HepG2 (cell line): ENCODE measurements around the gene OCSTAMP. TPM values are rescaled to one million over a fixed set of nuclear protein-coding genes. Genes with fewer than 3 reads are reported as not detected.
A peak's percentile ranks its signal among the peaks of the same experiment; 100 is the strongest.

ENCODE experiments used
- BRD4 ChIP-seq: sonication (generic); formaldehyde crosslinking; IDR thresholded peaks from 2 replicates; pipeline ENCODE4 v1.4.0; 2020; ENCODE audit warnings: missing genetic modification reagents
- EEA1 ChIP-seq: sonication (generic); formaldehyde crosslinking; IDR thresholded peaks from 2 replicates; pipeline ENCODE4 v1.5.1; 2020; ENCODE audit warnings: mild to moderate bottlenecking, missing genetic modification reagents, borderline replicate concordance
- HIVEP1 ChIP-seq: sonication (generic); formaldehyde crosslinking; IDR thresholded peaks from 2 replicates; pipeline ENCODE4 v1.4.0; 2020; ENCODE audit warnings: mild to moderate bottlenecking, missing genetic modification reagents
- KDM2A ChIP-seq: sonication (generic); formaldehyde crosslinking; IDR thresholded peaks from 2 replicates; pipeline ENCODE4 v1.4.0; 2020; ENCODE audit warnings: low read depth, missing genetic modification reagents, borderline replicate concordance
- KDM3A ChIP-seq: IDR thresholded peaks from 2 replicates; pipeline ENCODE4 v1.6.1; 2018; ENCODE audit warnings: low read depth, missing compliant biosample characterization
- KLF11 ChIP-seq: IDR thresholded peaks from 2 replicates; pipeline ENCODE4 v1.6.1; 2016; ENCODE audit warnings: missing compliant biosample characterization
- KLF12 ChIP-seq: sonication (generic); formaldehyde crosslinking; IDR thresholded peaks from 2 replicates; pipeline ENCODE4 v1.4.0; 2020; ENCODE audit warnings: missing genetic modification reagents, borderline replicate concordance
- MAF1 ChIP-seq: sonication (generic); formaldehyde crosslinking; IDR thresholded peaks from 2 replicates; pipeline ENCODE4 v1.5.0; 2020; ENCODE audit warnings: missing genetic modification reagents, borderline replicate concordance
- MAFF ChIP-seq: IDR thresholded peaks from 2 replicates; pipeline ENCODE4 v1.6.1; 2011; ENCODE audit warnings: low read depth, low read length, improper control_type of control experiment
- NR2F6 ChIP-seq, 2 experiments: IDR thresholded peaks; 2 replicates each; pipeline ENCODE4 v1.6.1; 2016; ENCODE audit warnings: antibody characterized with exemption in 1 of 2, mild to moderate bottlenecking in 1 of 2
- PCBP2 ChIP-seq: fragments of 200-400 bp; formaldehyde crosslinking; optimal IDR thresholded peaks from 2 replicates; pipeline ENCODE3; 2018; ENCODE audit warnings: low read length, low read depth; ENCODE audit not compliant: poor library complexity, severe bottlenecking
- RNF2 ChIP-seq: fragments of 450-650 bp; conservative IDR thresholded peaks from 2 replicates; pipeline ENCODE4 v1.6.1; 2016; ENCODE audit warnings: low read depth
- SOX6 ChIP-seq, 2 experiments: fragments of 450-650 bp in 1 of 2; sonication (generic) in 1 of 2; formaldehyde crosslinking in 1 of 2; IDR thresholded peaks; 2 replicates each; pipeline versions ENCODE4 v1.4.0 to v1.6.1; 2017 to 2020; ENCODE audit warnings: antibody characterized with exemption in 1 of 2, mild to moderate bottlenecking in 1 of 2, missing genetic modification reagents in 1 of 2
- SUZ12 ChIP-seq: fragments of 150-350 bp; IDR thresholded peaks from 2 replicates; pipeline ENCODE4 v1.6.1; 2014; ENCODE audit warnings: low read depth, low read length
- TMF1 ChIP-seq: sonication (generic); formaldehyde crosslinking; IDR thresholded peaks from 2 replicates; pipeline ENCODE4 v1.8.1; 2022; ENCODE audit warnings: low read depth, missing genetic modification reagents
- U2AF2 ChIP-seq: fragments of 200-400 bp; formaldehyde crosslinking; IDR thresholded peaks from 2 replicates; pipeline ENCODE4 v1.6.1; 2017; ENCODE audit warnings: low read depth, mild to moderate bottlenecking, low read length
- ZFAT ChIP-seq: sonication (generic); formaldehyde crosslinking; conservative IDR thresholded peaks from 2 replicates; pipeline ENCODE4 v1.8.1; 2023; ENCODE audit warnings: missing genetic modification reagents, inconsistent platforms
- ZFP36L2 ChIP-seq: sonication (generic); formaldehyde crosslinking; IDR thresholded peaks from 2 replicates; pipeline ENCODE4 v1.4.0; 2020; ENCODE audit warnings: missing genetic modification reagents
- ZNF180 ChIP-seq: sonication (generic); formaldehyde crosslinking; IDR thresholded peaks from 2 replicates; pipeline ENCODE4 v1.4.0; 2020; ENCODE audit warnings: low read depth, missing genetic modification reagents, borderline replicate concordance
- ZNF768 ChIP-seq: sonication (generic); formaldehyde crosslinking; IDR thresholded peaks from 2 replicates; pipeline ENCODE4 v1.4.0; 2020; ENCODE audit warnings: missing genetic modification reagents
- ZNF792 ChIP-seq: IDR thresholded peaks from 2 replicates; pipeline ENCODE4 v1.6.1; 2016
- ZNF850 ChIP-seq: sonication (generic); formaldehyde crosslinking; conservative IDR thresholded peaks from 2 replicates; pipeline ENCODE4 v1.9.0; 2021; ENCODE audit warnings: mild to moderate bottlenecking, missing genetic modification reagents
- polyA plus RNA-seq, 8 experiments: library from polyadenylated mRNA; depleted of rRNA in 3 of 8; stranded (reverse) in 7 of 8; unstranded in 1 of 8; fragments of >200 nt; fragmentation: Illumina TruSeq in 4 of 8; extraction: Trizol in 4 of 8; gene quantifications; 2 replicates each; pipeline versions ENCODE4 v1.2.1 to v1.2.3, GENCODE V29; 2011 to 2016; ENCODE audit warnings: low read depth in 4 of 8, missing spikeins in 1 of 8, mixed read lengths in 1 of 8; ENCODE audit not compliant: insufficient read depth in 1 of 8
- total RNA-seq, 5 experiments: library from RNA; depleted of rRNA; stranded (reverse); fragments of >200 nt; fragmentation: Illumina TruSeq; extraction: Trizol; gene quantifications; 2 replicates each; pipeline ENCODE4 v1.2.3, GENCODE V29; 2016; ENCODE audit warnings: low read depth in 1 of 5
- TF ChIP-seq, protein P1 (sequence below): sonication (generic); formaldehyde crosslinking; IDR thresholded peaks from 2 replicates; pipeline ENCODE4 v1.5.0; 2020; ENCODE audit warnings: mild to moderate bottlenecking, missing genetic modification reagents, borderline replicate concordance
- TF ChIP-seq, protein P2 (sequence below): sonication (generic); formaldehyde crosslinking; conservative IDR thresholded peaks from 2 replicates; pipeline ENCODE4 v1.4.0; 2020; ENCODE audit warnings: missing genetic modification reagents

OCSTAMP gene
- total and polyA plus RNA-seq, 2 of the 13 experiments (the other 11 are each of a cell fraction or from before 2014, with no cell fraction given): not detected

DNA sequence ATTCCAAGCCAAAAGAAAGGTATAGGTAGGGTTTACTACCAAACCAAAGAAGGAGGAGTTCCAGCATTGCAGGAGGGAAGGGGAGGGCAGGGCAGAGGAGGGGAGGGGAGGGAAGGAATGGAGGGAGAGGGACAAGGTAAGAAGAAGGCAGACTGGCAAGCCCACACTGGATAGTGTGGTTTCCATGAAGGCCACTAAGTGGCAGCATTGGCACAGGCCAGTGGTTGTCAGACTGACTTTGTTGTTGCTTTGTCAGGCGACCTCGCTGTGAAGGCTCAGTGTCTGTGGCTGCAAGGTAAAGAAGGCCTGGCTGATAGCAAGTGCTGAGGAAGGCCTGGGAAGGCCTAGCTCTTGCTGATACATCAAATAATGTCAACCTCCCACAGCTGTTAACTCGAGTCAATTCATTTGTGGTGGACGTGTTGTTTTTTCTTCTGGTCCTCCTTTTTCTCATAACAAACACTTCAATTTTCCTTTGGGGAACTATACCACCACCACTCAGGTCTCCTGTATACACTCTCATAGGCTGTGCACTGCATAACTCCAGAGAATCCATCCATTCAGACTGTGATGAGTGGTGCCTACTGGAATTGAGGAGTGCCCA, 29.4 kb downstream of the OCSTAMP start (continued):
- TF ChIP-seq, protein P1, sequence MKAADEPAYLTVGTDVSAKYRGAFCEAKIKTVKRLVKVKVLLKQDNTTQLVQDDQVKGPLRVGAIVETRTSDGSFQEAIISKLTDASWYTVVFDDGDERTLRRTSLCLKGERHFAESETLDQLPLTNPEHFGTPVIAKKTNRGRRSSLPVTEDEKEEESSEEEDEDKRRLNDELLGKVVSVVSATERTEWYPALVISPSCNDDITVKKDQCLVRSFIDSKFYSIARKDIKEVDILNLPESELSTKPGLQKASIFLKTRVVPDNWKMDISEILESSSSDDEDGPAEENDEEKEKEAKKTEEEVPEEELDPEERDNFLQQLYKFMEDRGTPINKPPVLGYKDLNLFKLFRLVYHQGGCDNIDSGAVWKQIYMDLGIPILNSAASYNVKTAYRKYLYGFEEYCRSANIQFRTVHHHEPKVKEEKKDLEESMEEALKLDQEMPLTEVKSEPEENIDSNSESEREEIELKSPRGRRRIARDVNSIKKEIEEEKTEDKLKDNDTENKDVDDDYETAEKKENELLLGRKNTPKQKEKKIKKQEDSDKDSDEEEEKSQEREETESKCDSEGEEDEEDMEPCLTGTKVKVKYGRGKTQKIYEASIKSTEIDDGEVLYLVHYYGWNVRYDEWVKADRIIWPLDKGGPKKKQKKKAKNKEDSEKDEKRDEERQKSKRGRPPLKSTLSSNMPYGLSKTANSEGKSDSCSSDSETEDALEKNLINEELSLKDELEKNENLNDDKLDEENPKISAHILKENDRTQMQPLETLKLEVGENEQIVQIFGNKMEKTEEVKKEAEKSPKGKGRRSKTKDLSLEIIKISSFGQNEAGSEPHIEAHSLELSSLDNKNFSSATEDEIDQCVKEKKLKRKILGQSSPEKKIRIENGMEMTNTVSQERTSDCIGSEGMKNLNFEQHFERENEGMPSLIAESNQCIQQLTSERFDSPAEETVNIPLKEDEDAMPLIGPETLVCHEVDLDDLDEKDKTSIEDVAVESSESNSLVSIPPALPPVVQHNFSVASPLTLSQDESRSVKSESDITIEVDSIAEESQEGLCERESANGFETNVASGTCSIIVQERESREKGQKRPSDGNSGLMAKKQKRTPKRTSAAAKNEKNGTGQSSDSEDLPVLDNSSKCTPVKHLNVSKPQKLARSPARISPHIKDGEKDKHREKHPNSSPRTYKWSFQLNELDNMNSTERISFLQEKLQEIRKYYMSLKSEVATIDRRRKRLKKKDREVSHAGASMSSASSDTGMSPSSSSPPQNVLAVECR (CRISPR knock-in tag): peak; percentile 57; the same call in 1 of the 2 replicates
- TF ChIP-seq ZNF768 (CRISPR knock-in tag) (no peak), ZFP36L2 (no peak), ZNF180 (CRISPR knock-in tag) (no peak), RNF2 (no peak), MAFF (0 out of 2 replicates have a peak, but pooled peaks have one; percentile 21), EEA1 (CRISPR knock-in tag) (no peak), KLF12 (no peak), NR2F6 (IDR thresholded peaks at IDR 0.05) (no peak), NR2F6 (CRISPR knock-in tag; IDR thresholded peaks at IDR 0.05) (peak; percentile 51; the same call in 1 of the 2 replicates), PCBP2 (peak; percentile 93), KDM2A (CRISPR knock-in tag) (peak; percentile 64; the same call in 1 of the 2 replicates), SUZ12 (no peak), ZNF792 (0 out of 2 replicates have a peak, but pooled peaks have one; percentile 52), BRD4 (no peak), TMF1 (CRISPR knock-in tag) (no peak), ZFAT (CRISPR knock-in tag) (no peak), HIVEP1 (no peak), SOX6 (IDR thresholded peaks at IDR 0.05) (no peak), SOX6 (CRISPR knock-in tag; IDR thresholded peaks at IDR 0.05) (peak; percentile 53), U2AF2 (no peak), ZNF850 (CRISPR knock-in tag) (no peak), KLF11 (CRISPR knock-in tag) (no peak), KDM3A (CRISPR knock-in tag) (peak; percentile 31; the same call in 1 of the 2 replicates), MAF1 (CRISPR knock-in tag) (no peak)
- TF ChIP-seq, protein P2, sequence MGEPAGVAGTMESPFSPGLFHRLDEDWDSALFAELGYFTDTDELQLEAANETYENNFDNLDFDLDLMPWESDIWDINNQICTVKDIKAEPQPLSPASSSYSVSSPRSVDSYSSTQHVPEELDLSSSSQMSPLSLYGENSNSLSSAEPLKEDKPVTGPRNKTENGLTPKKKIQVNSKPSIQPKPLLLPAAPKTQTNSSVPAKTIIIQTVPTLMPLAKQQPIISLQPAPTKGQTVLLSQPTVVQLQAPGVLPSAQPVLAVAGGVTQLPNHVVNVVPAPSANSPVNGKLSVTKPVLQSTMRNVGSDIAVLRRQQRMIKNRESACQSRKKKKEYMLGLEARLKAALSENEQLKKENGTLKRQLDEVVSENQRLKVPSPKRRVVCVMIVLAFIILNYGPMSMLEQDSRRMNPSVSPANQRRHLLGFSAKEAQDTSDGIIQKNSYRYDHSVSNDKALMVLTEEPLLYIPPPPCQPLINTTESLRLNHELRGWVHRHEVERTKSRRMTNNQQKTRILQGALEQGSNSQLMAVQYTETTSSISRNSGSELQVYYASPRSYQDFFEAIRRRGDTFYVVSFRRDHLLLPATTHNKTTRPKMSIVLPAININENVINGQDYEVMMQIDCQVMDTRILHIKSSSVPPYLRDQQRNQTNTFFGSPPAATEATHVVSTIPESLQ (CRISPR knock-in tag): no peak
